Activated CD8-positive, alpha-beta T cell treated with anti-CD3 and anti-CD28 coated beads for 36 hours (primary cell): Measurements from ENCODE around the gene ATP9B. TPM values are rescaled to one million over a fixed set of nuclear protein-coding genes. Genes with fewer than 3 reads are reported as not detected.

Source experiments
- ATAC-seq: fragments of 200-7000 bp; cut with Tn5 transposase; one replicate; pipeline ENCODE4 v1.10.0; 2021; ENCODE audit warnings: mild to moderate bottlenecking, moderate library complexity
- CTCF ChIA-PET: fragments of 350-600 bp; sonication (Branson Sonifier 250); formaldehyde crosslinking; loops from one replicate; lab custom pipeline; 2021; ENCODE audit warnings: antibody characterized with exemption; lab: Charles Lee
- POLR2A ChIA-PET: fragments of 350-600 bp; sonication (Branson Sonifier 250); formaldehyde crosslinking; loops from one replicate; lab custom pipeline; 2021; ENCODE audit warnings: antibody characterized with exemption; lab: Charles Lee
- DNase-seq: peaks from one replicate; pipeline ENCODE4 v3.0.0-alpha.2; 2020
- H3K27ac Mint-ChIP-seq: one replicate; pipeline ENCODE4 v1.8.0; 2021; ENCODE audit warnings: mild to moderate bottlenecking, mixed read lengths
- H3K27me3 Mint-ChIP-seq: one replicate; pipeline ENCODE4 v1.8.0; 2021; ENCODE audit warnings: mixed read lengths
- H3K36me3 Mint-ChIP-seq: one replicate; pipeline ENCODE4 v1.8.0; 2021; ENCODE audit warnings: low read depth, mixed read lengths
- H3K4me1 Mint-ChIP-seq: one replicate; pipeline ENCODE4 v1.8.0; 2021; ENCODE audit warnings: low read depth, mixed read lengths
- H3K4me3 Mint-ChIP-seq: one replicate; pipeline ENCODE4 v1.8.0; 2021; ENCODE audit warnings: mild to moderate bottlenecking, moderate library complexity, mixed read lengths
- H3K9me3 Mint-ChIP-seq: one replicate; pipeline ENCODE4 v1.8.0; 2021; ENCODE audit warnings: mixed read lengths
- intact Hi-C: fragments of 100-400 bp; cut with micrococcal nuclease; formaldehyde crosslinking; loops from one replicate; pipeline ENCODE4 v1.10.0; 2022
- total RNA-seq, 2 experiments: library from RNA; stranded (reverse); gene quantifications; one replicate each; pipeline ENCODE4 v1.2.3, GENCODE V29; 2021
- TF ChIP-seq, protein P1 (sequence below): fragments of 200-600 bp; IDR thresholded peaks from one replicate; pipeline ENCODE4 v1.8.0; 2022; ENCODE audit warnings: antibody characterized with exemption, mild to moderate bottlenecking

The ATP9B gene
- total RNA-seq, 2 experiments from 2014 or later: 18.9 to 21.1 TPM

- ChIA-PET CTCF (interaction anchor here (0.8 to 1.2 kb wide), 2 partner anchors 17 to 88 kb away, joined by 3 read pairs; no protein-coding TSS in a partner anchor), POLR2A (no interaction called here)
- no peak for ATAC-seq
- intact Hi-C loops: no loop called here
- no peaks in the 10 kb centered on the region for H3K27me3 Mint-ChIP-seq
- DNase-seq: no peak
- TF ChIP-seq, protein P1, sequence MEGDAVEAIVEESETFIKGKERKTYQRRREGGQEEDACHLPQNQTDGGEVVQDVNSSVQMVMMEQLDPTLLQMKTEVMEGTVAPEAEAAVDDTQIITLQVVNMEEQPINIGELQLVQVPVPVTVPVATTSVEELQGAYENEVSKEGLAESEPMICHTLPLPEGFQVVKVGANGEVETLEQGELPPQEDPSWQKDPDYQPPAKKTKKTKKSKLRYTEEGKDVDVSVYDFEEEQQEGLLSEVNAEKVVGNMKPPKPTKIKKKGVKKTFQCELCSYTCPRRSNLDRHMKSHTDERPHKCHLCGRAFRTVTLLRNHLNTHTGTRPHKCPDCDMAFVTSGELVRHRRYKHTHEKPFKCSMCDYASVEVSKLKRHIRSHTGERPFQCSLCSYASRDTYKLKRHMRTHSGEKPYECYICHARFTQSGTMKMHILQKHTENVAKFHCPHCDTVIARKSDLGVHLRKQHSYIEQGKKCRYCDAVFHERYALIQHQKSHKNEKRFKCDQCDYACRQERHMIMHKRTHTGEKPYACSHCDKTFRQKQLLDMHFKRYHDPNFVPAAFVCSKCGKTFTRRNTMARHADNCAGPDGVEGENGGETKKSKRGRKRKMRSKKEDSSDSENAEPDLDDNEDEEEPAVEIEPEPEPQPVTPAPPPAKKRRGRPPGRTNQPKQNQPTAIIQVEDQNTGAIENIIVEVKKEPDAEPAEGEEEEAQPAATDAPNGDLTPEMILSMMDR: no peak
- H3K4me3 Mint-ChIP-seq: no peak overlapping the region
- no peak overlapping the region for H3K27ac Mint-ChIP-seq
- H3K36me3 Mint-ChIP-seq: peaks cover 2% of the 10 kb centered on the region
- no peaks in the 10 kb centered on the region for H3K4me1 Mint-ChIP-seq
- H3K9me3 Mint-ChIP-seq: peaks cover 1% of the 10 kb centered on the region
These were observed 221.7 kb downstream of the ATP9B start for GRCh38 chr18:79290876-79291275.

- no peaks in the 10 kb centered on the region for H3K4me1 Mint-ChIP-seq
- DNase-seq (no peak), ATAC-seq (no peak)
- TF ChIP-seq, protein P1: no peak
- intact Hi-C loops: no loop called here
- no peak overlapping the region for H3K4me3 Mint-ChIP-seq
- H3K27me3 Mint-ChIP-seq: no peaks in the 10 kb centered on the region
- ChIA-PET CTCF (no interaction called here), POLR2A (no interaction called here)
- H3K9me3 Mint-ChIP-seq: no peaks in the 10 kb centered on the region
- H3K36me3 Mint-ChIP-seq: no peaks in the 10 kb centered on the region
- no peak overlapping the region for H3K27ac Mint-ChIP-seq
These were observed 225.0 kb downstream of the ATP9B start for GRCh38 chr18:79294235-79294634.

DNA sequence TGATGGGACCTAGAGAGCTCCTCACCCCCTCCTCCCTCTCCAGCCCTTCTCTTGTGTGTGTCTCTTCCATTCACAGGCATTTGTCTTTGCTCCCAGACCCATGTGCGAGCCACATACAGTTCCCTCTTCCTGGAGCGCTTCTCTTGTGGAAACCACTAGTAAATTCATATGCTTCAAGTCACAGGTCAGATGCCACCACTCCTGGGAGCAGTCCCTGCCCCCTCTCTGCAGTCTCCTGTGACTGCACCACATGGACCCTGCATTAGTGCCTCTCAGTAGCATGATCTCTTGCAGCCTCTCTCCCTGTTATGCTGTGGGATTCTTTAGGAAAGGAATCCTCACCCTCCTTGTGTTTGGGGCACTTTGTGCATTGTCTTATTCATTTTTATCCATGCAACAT is 230.1 kb downstream of the ATP9B start:
- no peaks in the 10 kb centered on the region for H3K27me3 Mint-ChIP-seq
- H3K4me3 Mint-ChIP-seq: no peak overlapping the region
- intact Hi-C loops: no loop called here
- ChIA-PET POLR2A (no interaction called here), CTCF (no interaction called here)
- no peaks in the 10 kb centered on the region for H3K4me1 Mint-ChIP-seq
- no peak for ATAC-seq
- no peaks in the 10 kb centered on the region for H3K9me3 Mint-ChIP-seq
- DNase-seq: no peak
- H3K27ac Mint-ChIP-seq: no peak overlapping the region
- TF ChIP-seq, protein P1: no peak
- H3K36me3 Mint-ChIP-seq: no peaks in the 10 kb centered on the region

DNA sequence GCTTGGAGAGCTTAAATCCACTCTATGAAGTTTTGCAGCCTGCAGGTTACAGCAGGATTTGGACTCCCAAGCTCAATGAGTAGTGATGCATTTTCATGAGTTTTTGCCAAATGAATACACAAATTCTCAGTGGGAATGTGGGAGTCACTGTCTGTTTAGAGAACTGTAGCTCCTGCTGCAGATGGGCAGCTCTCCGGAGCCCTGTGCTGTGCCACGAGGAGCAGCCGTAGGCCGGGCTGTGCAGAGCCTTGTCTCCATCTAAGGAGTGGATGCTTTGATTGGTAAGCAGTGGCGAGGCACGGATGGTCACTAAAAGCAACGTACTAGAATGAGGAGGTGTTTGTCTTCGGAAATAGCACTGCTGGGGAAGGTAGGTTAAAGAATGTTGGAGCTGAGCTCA is 230.5 kb downstream of the ATP9B start:
- Mint-ChIP-seq H3K4me1 (no peaks in the 10 kb centered on the region), H3K9me3 (no peaks in the 10 kb centered on the region), H3K27me3 (no peaks in the 10 kb centered on the region), H3K4me3 (no peak overlapping the region), H3K27ac (no peak overlapping the region), H3K36me3 (peaks cover 2% of the 10 kb centered on the region)
- no peak for DNase-seq
- ChIA-PET POLR2A (interaction anchor here (0.7 kb wide), 1 partner anchor 356 kb away, joined by 3 read pairs; no protein-coding TSS in a partner anchor), CTCF (no interaction called here)
- no peak for ATAC-seq
- intact Hi-C loops: no loop called here
- TF ChIP-seq, protein P1: no peak

DNA sequence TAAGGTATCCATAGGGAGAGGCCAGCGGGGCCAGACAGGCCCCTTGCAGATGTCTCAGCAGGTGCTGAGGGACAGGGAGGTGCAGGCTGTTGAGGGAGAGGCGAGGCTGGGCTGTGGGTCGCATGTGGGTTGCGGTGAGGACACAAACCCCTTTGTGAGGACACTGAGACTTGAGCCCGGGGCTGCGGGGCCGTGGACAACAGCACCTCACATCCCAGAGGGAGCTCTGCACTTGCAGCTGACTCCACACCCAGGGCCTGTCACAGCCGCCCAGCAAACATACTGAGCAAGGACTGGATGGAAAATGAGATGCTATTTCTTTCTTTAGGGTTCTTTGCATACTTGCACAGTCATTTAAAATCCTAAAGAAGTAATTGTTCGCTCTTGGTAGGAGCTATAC is 231.2 kb downstream of the ATP9B start:
- ATAC-seq: no peak
- DNase-seq: no peak
- ChIA-PET POLR2A (interaction anchor here (0.7 kb wide), 1 partner anchor 355 kb away, joined by 3 read pairs; no protein-coding TSS in a partner anchor), CTCF (no interaction called here)
- H3K36me3 Mint-ChIP-seq: peaks cover 2% of the 10 kb centered on the region
- TF ChIP-seq, protein P1: no peak
- no peaks in the 10 kb centered on the region for H3K9me3 Mint-ChIP-seq
- no peak overlapping the region for H3K4me3 Mint-ChIP-seq
- H3K27ac Mint-ChIP-seq: no peak overlapping the region
- intact Hi-C loops: no loop called here
- H3K27me3 Mint-ChIP-seq: no peaks in the 10 kb centered on the region
- H3K4me1 Mint-ChIP-seq: no peaks in the 10 kb centered on the region
